Esophagus mucosa (tissue), 1 donor: ENCODE results near the gene ATG16L2. TPM values are rescaled to one million over a fixed set of nuclear protein-coding genes. Genes with fewer than 3 reads are reported as not detected.
"Not testable (repeated sequence)": the region's sequence is repeated elsewhere in the genome, so short reads cannot be mapped to it uniquely, and the experiment has no call there.

Source experiments
- ATAC-seq: fragments of 200-7000 bp; cut with Tn5 transposase; one replicate; pipeline ENCODE4 v1.9.1; 2020
- total RNA-seq: library from RNA; stranded (reverse); gene quantifications from one replicate; pipeline ENCODE4 v1.2.4, GENCODE V29; 2023
- donor health status: DM: yes; HTN: yes; CAD: no.

Gene ATG16L2
- total RNA-seq, 1 donor from 2014 or later = 16.1 TPM

DNA sequence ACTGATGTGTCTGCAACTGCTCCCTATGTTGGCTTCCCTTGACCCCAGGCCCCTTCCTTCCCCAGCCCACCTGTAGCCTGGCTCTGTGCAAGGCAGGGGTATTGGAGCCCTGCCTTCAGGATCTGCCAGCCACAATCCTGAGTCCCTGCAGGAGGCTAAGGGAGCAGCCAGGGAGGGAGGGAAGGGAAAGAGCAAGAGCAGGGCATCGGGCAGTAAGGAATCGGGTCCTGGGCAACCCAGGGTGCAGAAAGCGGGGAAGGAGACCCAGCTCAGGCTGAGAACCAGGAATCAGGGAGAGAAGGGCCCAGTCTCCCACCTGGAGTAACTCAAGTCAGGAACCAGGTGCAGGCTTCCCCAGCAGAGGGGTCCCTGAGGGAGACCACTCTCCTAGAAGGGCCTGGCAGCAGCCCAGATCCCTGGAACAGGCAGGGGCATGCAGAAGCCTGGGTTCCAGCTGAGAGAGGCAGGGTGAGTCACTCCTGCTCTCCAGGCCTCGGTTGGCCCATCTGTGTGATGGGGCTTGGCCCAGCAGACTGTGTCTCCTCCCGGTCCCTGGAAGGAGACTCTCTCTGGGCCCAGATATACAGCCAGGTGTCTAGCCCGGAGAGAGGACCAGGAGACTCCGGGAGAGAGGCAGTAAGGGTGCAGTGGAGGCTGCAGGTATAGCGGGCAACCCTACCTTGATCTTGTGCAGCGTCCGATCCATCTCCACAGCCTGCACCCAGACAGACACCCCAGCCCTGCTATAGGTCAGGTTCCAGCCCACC, 33.7 kb upstream of the ATG16L2 start:
- ATAC-seq = peak; percentile 60

DNA sequence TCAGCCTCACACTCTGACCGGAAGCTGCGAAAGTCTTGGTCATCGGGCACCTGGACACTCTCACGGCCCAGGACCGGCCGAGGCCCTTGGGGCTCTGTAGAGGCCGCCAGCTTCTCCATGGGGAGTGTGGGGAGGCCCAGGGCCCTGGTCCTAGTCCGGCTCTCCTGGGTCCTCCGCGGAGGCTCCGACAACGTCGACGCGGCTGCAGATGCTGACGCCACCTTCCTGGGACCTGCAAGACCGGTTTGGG, 33.2 kb upstream of the ATG16L2 start:
- peak; percentile 54 for ATAC-seq

DNA sequence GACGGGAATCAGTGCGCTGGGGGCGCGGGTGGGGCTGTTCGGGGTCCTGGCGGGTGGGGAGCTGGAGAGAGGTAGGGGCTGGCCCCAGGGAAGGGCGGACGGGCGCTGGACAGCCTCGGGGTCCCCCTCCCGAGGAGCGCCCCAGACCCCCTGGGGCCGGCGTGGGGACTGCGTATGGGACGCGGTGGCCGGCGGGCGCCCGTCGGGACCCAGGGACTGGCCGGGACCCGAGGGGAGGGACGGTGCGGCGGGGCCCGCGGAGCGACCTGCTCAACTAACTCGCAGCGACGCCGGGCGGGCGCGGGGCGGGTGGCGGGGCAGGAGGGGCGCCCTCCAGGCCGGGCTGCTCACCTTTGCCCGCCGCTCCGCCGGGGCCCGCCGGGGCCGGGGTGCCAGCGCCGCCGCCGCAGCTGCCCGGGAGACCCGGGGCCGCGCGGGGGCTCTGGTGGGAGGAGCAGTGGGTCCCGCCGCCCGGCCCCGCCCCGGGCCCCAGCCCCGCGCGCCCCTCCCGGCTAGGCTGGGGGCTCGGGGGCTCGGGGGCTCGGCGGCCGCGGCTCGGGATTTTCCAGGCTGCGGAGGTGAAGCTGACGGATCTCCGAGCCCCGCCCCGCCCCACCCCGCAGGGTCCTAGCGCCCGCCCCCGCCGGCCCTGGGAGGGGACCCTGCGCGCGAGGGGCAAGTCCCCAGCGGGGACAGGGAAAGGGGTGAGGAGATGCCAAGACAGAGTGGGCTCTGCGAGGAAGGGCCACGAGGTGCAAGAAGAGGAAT, 32.7 kb upstream of the ATG16L2 start:
- ATAC-seq = no peak

DNA sequence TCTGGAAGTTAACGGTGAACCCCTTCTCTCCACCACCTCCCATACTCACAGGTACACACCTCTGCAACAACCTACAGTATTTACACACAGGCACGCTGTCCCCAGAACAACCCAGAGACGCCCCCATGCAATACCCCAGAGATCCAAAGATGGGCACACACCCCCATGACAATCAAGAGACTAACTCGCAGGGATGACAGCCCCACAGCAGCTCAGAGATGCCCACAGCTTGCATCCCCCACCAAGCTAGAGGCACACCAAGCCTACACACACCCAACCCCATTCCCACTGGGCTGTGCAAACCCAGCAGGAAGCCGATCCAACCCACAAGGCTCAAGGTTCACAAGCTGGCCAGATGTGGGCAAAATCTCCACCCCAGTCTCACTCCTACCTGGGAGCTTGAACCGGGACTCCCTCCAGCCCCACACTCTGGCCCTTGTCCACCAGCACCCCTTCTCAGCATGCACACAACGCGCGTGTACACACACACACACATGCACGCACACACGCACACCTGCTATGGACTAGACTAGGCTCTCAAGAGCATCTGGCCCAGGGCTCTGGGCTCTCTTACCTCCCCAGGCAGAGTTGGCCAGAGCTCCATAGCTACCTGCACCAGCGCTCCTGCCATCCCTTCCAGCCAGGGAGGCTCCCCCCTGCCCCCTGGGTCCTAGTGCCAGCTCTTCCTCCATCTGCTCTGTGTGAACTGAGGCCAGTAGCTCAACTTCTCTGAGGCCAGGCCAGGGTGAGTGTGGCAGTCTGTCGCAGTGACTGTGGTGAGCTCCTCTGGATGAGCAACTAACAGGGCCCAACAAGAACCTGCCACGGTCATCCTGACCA, 31.9 kb upstream of the ATG16L2 start:
- ATAC-seq = no peak

DNA sequence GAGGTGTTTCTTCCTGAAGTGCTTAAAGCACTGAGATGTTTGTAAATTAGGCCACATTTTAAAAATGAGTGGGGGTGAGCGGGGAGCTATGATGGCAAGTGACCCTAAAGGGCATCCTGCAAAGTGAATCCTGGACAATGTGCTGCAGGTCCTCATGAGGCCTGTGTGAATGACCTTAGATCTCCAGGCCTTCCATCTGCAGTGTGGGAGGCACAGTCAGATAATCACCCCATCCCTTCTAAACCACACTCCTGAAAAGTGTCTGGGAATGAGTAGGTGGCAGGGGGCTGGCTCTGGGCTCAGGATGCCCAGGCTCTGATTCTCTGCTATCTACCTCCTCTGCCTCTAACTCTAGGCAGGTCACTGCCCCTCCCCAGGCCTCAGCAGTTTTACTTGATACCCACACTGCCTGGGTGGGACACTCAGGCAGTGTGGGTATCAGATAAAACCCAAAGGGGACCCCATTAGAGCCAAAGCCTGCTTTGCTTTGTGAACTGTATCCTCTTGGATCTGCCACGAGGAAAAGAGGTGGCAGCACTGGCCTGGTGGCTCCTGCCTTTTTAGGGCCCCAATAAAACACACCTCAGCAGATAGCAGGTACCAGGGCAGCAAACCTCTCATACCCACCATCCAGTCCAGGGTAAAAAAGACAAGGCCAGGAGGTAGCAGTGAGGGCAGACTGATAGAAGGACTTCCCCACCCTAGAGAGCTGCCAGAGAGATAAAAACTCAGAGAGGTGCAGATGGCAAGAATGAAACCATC, 30.9 kb upstream of the ATG16L2 start:
- no peak for ATAC-seq

- ATAC-seq = no peak
These were observed 29.5 kb upstream of the ATG16L2 start for GRCh38 chr11:72784662-72785061.

DNA sequence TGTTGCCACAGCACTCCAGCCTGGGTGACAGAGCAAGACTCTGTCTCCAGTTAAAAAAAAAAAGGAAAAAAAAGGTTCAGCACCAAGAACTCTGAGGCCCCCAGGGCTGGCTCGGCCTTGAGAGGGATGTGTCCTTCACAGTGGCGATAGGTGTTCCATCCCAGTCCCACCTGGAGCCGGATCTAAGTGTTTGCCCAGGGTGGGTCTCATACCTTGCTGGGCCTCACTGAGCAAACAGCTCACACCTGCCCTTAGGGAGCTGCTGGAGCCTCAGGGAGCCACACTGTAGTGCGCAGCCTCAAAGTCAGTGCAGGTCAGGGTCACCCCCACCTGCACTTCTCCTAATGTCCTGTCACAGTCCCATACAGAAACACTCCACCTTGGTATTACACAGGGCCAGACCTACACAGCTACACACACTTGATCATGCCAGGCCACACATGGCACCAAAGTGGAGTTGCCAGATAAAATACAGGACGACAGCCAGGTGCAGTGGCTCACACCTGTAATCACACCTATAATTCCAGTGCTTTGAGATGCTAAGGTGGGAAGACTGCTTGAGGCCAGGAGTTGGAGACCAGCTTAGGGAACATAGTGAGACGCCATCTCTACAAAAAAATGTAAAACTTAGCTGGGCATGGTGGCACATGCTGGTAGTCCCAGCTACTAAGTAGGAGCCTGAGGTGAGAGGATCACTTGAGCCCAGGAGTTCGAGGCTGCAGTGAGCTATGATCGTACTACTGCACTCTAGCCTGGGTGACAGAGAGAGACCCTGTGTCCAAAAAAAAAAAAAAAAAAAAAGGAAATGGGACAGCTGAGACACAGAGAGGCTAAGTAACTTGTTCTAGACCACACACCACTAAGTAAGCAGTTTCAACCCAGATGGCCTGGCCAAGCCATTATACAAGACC, 27.7 kb upstream of the ATG16L2 start:
- no peak for ATAC-seq

DNA sequence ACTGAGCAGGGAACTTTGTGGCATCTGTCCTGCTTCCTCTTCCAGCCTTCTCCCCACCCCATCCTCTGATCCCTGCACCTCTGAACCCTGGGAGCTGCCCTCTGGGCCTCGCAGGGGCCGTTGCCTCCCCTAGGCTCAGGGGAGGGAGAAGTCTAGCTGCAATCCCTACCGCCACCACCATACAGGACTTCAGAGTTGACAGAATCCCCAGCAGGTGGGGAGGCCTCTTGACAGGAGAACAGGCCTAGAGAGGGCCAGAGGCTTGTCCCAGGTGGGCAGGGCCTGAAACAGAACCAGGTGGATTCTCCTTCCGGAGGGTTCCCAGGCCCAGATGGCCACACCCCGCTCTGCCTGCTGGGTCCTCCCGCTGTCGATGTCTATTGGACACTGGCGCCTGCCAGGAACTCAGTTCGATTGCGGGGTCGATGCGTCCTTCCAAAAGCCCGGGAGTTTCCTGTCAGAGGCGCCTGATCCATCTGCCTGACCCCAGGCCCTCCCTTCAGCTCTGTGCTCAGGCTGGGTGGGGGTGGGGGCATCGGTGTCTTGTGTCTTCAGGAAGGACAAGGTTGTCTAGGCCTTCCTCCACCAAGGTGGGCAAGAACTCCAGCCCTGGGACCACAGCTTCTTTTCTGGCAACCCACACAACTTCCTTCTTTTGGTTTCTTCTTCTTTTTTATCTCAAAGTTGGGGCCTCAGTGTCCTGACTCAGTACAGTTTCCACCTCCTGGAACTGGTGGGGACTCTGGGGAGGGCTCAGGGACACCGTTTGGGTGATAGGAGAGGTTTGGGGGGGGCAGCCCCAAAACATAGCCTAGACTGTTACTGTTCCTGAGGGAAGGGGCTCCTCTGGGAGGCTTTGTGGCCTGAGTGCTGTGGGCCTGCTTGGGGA, 26.8 kb upstream of the ATG16L2 start:
- ATAC-seq = no peak

DNA sequence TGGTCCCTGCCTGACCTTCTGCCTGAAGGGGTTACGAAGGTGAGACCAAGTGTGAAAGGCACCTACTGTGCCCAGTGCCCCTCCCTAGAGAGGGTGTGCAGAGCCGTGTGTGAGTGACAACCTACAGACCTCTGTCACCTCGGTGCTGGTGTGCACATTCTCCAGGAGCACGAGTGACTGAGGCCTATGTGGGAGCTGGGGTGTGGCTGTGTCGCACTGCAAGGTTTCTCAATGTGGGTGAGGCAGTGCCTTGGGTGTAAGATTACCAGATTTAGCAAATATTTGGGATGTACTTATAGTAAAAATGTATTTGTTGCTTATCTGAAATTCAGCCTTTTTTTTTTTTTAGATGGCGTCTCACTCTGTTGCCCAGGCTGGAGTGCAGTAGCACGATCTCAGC, 26.0 kb upstream of the ATG16L2 start:
- ATAC-seq = peak; percentile 47

GRCh38 chr11:72789493-72790131, 24.6 kb upstream of the ATG16L2 start:
- no peak for ATAC-seq

DNA sequence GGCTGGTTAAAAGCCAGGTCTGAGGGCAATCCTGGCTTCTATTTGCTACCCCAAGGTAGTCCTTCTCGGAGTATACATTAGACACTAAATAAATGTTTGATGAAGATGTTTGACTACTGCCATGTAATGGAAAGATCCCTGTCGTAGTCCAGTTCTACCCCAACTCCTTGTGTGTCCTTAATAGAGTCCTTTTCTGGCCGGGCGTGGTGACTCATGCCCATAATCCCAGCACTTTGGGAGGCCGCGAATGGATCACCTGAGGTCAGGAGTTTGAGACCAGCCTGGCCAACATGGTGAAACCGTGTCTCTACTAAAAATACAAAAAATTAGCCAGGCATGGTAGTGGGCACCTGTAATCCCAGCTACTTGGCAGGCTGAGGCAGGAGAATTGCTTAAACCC, 23.0 kb upstream of the ATG16L2 start:
- not testable (repeated sequence) for ATAC-seq

GRCh38 chr11:72792437-72793021, 21.7 kb upstream of the ATG16L2 start:
- ATAC-seq = no peak

- no peak for ATAC-seq
These were observed 21.2 kb upstream of the ATG16L2 start for GRCh38 chr11:72793076-72793424.

GRCh38 chr11:72793425-72794367, 20.5 kb upstream of the ATG16L2 start, which contains the start of gene STARD10:
Gene STARD10, minus strand, starts transcription at chr11:72794047. Its CDS starts 12,866 bp downstream, at chr11:72781181.
- ATAC-seq = peak; percentile 97

- ATAC-seq = no peak
These were observed 15.8 kb upstream of the ATG16L2 start for GRCh38 chr11:72798361-72798760.

GRCh38 chr11:72799441-72799840, 14.8 kb upstream of the ATG16L2 start:
- no peak for ATAC-seq

DNA sequence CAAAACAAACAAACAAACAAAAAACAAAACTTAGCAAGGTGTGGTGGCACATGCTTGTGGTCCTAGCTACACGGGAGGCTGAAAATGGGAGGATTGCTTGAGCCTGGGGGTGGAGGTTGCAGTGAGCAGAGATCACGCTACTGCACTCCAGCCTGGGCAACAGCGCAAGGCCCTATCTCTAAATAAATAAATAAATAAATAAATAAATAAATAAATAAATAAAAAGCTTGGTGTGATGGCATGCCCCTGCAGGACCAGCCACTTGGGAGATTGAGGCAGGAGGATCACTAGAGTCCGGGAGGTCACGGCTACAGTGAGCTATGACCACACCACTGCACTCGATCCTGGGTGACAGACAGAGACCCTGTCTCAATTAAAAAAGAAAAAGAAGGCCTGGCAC, 11.4 kb upstream of the ATG16L2 start:
- no peak for ATAC-seq

- no peak for ATAC-seq
These were observed 9.0 kb upstream of the ATG16L2 start for GRCh38 chr11:72805216-72805615.
